GM18868 (cell line): ENCODE results near the gene ZGRF1.
"Not testable (repeated sequence)": the region's sequence is repeated elsewhere in the genome, so short reads cannot be mapped to it uniquely, and the experiment has no call there.

Source experiments
- ATAC-seq: cut with Tn5 transposase; IDR thresholded peaks from one replicate; pipeline ENCODE4 v1.9.1; 2021; ENCODE audit warnings: mild to moderate bottlenecking, moderate library complexity; ENCODE audit not compliant: unreplicated experiment

The ZGRF1 gene

DNA sequence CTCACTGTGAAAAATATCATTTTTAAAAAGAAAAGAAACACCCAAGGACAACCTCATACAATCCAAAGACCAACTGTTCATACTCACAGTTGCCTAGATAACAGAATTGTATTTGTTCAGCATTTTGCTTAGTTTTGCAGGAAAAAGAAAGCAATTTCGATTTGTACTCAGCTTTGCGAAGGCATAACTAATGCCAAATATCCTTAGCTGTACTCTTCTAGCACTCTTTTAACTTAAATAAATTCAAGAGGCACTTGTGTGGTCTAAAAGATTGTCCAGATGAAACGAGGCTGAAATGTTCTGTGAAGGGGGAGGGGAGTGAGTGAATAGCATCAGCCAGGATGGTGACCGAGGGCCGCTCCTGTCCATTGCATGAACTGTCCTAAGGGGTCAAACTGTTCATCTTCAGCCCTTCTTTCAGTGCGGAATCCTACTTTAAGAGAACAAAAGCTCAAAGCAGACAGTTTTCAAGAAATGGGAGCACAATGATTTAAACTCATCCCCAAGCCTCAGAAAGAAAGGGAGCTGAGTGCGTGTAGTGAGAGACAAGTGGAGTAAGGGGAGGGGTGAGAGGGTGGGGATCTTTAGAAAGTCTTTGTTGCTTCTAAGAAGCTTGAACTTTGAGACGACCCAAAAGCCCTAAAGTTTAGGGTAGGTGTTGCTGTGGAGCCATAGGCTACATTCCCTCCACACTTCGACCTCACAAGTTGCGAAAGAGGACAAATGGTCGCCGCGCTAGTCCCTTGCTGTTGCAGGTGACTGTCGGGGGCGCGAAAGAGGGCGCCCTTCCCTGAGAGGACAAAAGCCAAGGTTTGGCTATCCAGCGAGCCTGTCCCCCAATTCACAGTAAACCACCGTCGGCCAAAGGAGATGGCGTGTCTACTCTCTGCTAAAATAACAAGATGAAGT is 116.8 kb downstream of the ZGRF1 start:
- no peak for ATAC-seq

DNA sequence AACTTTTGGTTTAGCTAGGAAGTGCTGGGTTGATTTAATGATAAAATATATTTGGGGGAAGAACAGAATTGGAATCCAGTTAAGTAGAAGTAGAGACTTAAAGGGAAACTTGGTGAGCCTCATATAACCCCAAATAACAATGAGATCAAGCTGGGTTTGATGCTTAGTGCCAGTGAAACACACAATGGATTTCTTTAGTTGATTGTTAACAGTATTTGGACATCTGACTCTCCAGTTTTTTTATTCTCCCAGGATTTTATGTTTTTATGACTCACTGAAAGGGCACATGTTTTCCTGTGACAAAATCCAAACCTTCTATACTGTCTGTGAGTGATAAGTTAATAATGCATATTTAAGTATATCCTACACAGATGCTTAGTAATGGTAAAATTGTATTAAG is 118.0 kb downstream of the ZGRF1 start:
- ATAC-seq = no peak

DNA sequence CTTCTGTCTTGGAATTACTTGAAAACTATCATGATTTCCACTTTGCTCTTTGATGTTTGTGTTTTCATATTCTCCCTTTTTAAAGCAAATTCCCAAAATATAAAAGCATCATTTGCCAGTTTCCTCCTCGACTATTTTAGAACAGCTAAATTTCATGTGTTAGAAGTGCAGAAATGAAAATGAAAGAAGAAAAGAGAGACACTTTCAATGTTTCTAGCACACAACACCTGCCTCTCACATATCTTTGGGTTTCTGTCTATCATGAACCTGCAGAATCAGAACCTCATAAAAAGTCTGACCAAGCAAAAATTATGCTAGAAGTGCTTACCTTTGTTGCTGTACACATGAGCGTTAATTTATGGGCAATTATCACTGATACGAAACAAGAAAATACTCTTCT is 118.8 kb downstream of the ZGRF1 start:
- ATAC-seq = no peak

GRCh38 chr4:112517067-112517634 is 119.6 kb downstream of the ZGRF1 start:
- ATAC-seq = peak; percentile 17

- ATAC-seq = peak; percentile 23
Measured at GRCh38 chr4:112516471-112517066, 120.1 kb downstream of the ZGRF1 start.

GRCh38 chr4:112516066-112516470 is 120.6 kb downstream of the ZGRF1 start, which contains the start of gene NEUROG2:
NEUROG2 (minus strand) TSS chr4:112516180; CDS start chr4:112515475, 705 bp downstream.
- no peak for ATAC-seq

GRCh38 chr4:112515198-112516065 is 121.3 kb downstream of the ZGRF1 start:
- peak; percentile 30 for ATAC-seq

DNA sequence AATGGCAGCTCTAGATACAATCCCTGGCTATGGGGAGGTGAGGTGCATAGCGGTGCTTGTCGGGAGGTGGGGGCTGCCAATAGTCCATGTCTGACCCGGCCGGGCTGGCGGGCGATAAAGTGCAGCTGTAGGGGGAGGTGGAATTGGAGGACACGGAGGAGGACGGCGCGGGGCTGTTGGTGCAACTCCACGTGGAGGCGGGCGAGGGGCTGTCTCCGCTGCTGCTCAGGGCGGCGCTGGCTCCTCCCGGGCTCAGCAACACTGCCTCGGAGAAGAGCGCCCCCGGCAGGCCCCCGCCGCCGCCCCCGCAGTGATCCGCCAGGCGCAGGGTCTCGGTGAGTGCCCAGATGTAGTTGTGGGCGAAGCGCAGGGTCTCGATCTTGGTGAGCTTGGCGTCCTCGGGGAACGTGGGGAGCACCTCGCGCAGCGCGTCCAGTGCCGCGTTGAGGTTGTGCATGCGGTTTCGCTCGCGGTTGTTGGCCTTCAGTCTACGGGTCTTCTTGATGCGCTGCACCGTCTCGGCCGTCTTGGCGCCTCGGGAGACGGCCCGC is 122.0 kb downstream of the ZGRF1 start:
- peak; percentile 29 for ATAC-seq

DNA sequence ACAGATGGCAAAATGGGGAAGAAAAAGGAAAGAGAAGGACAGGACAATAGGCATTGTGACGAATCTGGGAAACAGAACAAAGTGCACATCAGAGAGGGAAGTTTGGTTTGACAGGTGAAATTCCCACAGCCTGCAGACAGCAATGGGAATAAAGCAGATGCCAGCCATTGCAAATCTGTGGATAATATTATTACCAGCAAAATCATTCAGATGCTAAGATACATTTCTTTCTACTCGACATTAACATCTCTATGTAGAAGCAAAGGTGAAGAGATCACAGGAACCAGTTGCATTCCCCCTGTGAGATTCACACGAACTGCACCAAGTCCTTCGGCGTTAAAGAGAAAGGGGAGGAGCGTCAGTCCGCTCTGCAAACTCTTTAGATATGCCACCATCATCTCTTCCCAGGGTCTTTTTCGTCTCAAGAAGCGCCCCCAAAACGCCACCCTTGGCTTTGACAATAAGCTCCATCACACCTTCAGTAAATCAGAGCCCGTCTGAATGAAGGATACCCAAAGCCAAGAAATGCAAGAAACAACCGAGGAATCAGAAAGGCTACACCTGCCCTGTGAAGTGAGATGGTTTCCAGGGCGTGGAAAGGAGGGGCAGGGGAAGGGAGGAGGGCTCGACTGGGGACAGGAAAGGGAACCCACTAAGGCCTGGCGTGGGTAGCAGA is 122.6 kb downstream of the ZGRF1 start:
- peak; percentile 22 for ATAC-seq

DNA sequence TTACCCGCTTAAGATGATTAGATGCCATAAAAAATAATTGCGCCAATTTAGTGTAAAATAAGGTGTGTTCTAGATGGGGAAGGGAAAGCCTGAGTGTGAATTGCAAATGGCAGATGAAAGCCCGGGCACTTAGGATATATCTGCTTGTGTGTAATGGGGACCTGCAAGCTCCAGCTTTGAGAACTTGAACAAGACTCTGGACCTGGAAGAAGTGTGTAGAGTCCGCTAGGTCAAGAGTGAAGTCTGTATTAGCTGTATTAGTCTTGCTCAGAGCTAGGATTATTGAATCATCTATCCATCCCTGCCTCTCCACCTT is 124.9 kb downstream of the ZGRF1 start:
- no peak for ATAC-seq

- no peak for ATAC-seq
Measured at GRCh38 chr4:112511093-112511802, 125.5 kb downstream of the ZGRF1 start.

DNA sequence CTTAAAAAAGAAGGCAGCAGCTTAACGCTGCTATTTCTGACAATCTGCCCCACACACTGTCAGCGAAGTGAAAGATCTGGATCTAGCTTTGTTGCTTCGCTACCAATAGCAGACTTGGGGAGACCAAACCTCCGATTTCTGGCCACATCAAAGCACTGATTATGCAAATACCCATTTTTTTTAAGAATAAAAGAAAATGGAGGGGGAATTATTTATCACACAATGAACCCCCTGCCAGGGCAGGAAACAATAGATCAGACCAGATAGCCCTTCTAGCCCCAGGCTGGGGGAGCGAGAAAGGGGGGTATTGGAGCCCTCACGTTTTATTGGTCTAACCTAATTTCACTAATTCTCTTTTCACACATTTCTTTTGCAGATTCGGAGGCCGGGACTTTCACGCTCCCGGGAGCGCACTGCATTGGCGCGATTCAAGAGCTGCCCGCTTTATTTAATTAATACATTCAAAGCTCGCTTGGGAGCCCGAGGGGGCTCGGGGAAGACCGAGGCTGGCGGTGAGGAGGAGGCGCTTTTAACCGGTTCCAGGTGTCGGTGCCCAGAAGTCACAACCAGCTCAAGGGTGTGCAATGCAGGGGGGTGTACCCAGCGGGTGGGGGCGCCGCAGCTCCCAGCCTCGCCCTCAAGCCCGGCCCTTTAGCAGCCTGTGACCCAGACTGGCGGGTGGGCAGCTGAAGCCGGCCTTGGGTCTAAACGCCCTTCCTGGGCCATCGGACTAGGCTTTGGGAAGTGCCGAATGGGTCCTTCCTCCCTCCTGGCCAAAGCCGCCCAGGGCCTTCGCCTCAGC is 126.2 kb downstream of the ZGRF1 start:
- ATAC-seq = no peak

GRCh38 chr4:112509243-112510141 is 127.2 kb downstream of the ZGRF1 start:
- ATAC-seq = no peak

DNA sequence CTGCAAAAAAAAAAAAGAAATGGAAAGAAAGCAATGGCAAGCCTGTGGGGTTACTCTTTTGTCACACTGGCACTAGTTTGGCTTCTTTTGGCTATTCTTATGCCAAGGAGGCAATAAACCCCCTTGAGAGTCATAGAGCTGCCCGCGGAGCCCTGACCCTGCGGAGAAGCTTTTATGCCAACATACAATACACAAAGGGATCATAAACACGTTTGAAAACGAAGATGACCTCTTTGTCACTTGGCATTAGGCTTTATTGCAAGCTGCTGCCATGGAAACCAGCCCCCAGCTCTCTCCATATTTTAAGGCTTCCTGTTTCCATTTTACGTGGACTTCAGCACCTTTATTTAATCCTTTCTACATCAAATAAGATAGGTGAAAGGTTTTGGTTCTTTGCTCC is 128.4 kb downstream of the ZGRF1 start:
- peak; percentile 28 for ATAC-seq

DNA sequence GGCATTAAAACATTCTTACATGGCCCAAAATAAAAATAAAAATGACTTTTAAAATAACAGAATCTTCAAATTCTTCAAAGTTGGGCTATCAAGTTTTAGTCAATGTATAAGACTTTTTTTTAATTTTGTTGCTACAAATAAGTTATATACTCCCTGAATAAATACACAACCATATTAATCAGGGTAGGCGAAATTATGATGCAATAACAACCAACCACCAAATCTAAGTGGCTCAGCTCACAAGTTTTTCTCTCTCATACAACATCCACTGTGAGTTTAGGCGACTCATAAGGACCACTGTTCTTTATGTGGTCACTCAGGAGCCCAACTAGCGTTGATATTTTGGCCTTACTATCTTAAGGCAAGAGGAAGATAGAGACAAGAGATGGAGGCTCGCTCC is 131.9 kb downstream of the ZGRF1 start:
- ATAC-seq = no peak

DNA sequence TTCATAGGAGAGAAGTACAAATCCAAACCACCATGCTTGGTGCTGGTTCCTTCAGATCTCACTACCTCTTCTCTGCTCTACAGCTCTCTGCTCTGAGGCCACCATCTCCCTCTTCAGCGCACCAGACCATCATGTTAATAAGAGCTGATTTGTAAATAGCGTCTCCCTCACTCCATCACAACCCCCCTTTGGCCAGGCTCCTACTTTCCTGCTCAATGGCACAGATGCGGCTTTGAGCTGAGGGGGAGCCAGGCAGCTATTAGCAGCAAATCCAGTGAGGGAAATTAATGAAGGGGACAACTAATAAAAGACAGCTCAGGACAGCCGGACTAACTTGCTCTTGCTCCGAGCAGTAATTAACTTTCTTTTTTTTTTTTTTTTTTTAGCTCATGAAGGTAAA is 133.8 kb downstream of the ZGRF1 start:
- ATAC-seq = no peak

DNA sequence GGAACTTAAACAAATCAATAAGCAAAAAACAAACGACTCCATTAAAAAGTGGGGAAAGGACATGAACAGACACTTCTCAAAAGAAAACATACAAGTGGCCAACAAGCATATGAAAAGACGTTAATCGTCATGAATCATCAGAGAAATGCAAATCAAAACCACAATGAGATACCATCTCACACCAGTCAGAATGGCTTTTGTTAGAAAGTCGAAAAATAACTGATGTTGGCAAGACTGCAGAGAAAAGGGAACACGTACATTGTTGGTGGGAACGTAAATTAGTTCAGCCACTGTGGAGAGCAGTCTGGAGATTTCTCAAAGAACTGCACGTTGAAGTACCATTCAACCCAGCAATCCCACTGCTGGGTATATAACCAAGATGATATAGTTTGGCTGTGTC is 144.4 kb downstream of the ZGRF1 start:
- ATAC-seq = no peak

DNA sequence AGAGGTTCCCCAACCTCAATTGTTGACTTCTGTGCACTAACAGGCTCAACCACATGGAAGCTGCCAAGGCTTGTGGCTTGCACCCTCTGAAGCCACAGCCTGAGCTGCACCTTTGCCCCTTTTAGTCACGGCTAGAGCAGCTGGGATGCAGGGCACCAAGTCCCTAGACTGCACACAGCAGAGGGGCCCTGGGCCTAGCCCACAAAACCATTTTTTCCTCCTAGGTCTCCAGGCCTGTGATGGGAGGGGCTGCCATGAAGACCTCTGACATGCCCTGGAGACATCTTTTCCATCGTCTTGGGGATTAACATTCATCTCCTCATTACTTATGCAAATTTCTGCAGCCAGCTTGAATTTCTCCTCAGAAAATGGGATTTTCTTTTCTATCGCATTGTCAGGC is 145.9 kb downstream of the ZGRF1 start:
- ATAC-seq = not testable (repeated sequence)
